WTC11 (cell line): Measurements from ENCODE around the gene FYN.

Experiments used
- CTCF ChIP-seq: fragments of 200-600 bp; IDR thresholded peaks from 2 replicates; pipeline ENCODE4 v1.8.0; 2022; ENCODE audit warnings: antibody characterized with exemption
- GABPB1 ChIP-seq: sonication (generic); formaldehyde crosslinking; IDR thresholded peaks from 2 replicates; pipeline ENCODE4 v1.8.1; 2023; ENCODE audit warnings: mild to moderate bottlenecking, missing genetic modification reagents
- IRF1 ChIP-seq: sonication (generic); formaldehyde crosslinking; IDR thresholded peaks from 2 replicates; pipeline ENCODE4 v1.8.0; 2023; ENCODE audit warnings: missing genetic modification reagents
- KAT7 ChIP-seq: sonication (generic); formaldehyde crosslinking; IDR thresholded peaks from 2 replicates; pipeline ENCODE4 v1.8.1; 2023; ENCODE audit warnings: missing genetic modification reagents, mild to moderate bottlenecking, borderline replicate concordance
- MYBL2 ChIP-seq: sonication (generic); formaldehyde crosslinking; IDR thresholded peaks from 2 replicates; pipeline ENCODE4 v1.8.1; 2023; ENCODE audit warnings: mild to moderate bottlenecking, moderate library complexity, missing genetic modification reagents
- ZNF219 ChIP-seq: sonication (generic); formaldehyde crosslinking; IDR thresholded peaks from 2 replicates; pipeline ENCODE4 v1.8.0; 2023; ENCODE audit warnings: missing genetic modification reagents, mild to moderate bottlenecking, borderline replicate concordance
- ZNF671 ChIP-seq: fragments of 250-450 bp; sonication (Bioruptor Pico); IDR thresholded peaks from 2 replicates; pipeline ENCODE4 v1.8.0; 2021; ENCODE audit warnings: mild to moderate bottlenecking
- TF ChIP-seq, protein P1 (sequence below): sonication (generic); formaldehyde crosslinking; IDR thresholded peaks from 2 replicates; pipeline ENCODE4 v1.8.1; 2023; ENCODE audit warnings: mild to moderate bottlenecking, missing genetic modification reagents, moderate library complexity
- TF ChIP-seq, protein P2 (sequence below): sonication (generic); formaldehyde crosslinking; IDR thresholded peaks from 2 replicates; pipeline ENCODE4 v1.8.1; 2023; ENCODE audit warnings: mild to moderate bottlenecking, missing genetic modification reagents, moderate library complexity

DNA sequence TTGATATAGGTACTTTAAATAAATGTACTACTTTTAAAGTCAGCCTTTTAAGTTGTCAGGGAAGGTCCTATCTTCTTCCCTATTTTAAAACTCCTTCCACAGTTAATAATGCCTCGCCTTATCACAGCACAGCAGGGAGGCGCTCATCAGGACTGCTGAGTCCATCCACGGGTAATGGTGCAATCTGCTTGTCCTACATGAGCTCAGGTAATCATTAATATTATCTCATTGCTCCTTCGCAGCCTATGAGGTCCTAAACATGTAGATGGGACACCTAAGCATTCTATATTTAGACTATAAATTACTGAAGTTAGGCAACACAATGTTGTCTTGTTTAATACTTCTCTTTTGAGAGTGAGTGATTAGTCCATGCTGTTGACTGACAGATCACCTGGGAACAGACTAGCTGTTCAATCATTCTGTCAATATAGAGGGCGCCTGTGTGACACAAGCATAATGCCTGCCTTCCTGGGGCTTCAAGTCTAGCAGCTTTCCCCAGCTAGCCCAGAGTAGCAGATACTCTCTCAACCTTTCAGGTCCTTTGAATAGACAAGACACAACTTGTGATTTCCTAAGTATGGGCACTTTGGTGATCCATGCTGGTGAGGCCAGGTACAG, 91.0 kb downstream of the FYN start:
- TF ChIP-seq MYBL2 (CRISPR knock-in tag) (no peak), GABPB1 (no peak), ZNF219 (CRISPR knock-in tag) (no peak), CTCF (no peak), KAT7 (CRISPR knock-in tag) (no peak), ZNF671 (CRISPR knock-in tag) (no peak), IRF1 (CRISPR knock-in tag) (no peak)
- TF ChIP-seq, protein P1, sequence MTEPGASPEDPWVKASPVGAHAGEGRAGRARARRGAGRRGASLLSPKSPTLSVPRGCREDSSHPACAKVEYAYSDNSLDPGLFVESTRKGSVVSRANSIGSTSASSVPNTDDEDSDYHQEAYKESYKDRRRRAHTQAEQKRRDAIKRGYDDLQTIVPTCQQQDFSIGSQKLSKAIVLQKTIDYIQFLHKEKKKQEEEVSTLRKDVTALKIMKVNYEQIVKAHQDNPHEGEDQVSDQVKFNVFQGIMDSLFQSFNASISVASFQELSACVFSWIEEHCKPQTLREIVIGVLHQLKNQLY (CRISPR knock-in tag): no peak
- TF ChIP-seq, protein P2, sequence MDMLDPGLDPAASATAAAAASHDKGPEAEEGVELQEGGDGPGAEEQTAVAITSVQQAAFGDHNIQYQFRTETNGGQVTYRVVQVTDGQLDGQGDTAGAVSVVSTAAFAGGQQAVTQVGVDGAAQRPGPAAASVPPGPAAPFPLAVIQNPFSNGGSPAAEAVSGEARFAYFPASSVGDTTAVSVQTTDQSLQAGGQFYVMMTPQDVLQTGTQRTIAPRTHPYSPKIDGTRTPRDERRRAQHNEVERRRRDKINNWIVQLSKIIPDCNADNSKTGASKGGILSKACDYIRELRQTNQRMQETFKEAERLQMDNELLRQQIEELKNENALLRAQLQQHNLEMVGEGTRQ (CRISPR knock-in tag): no peak
